Erythroblast (primary cell): ENCODE data around the gene HLF.

Experiments used
- GATA1 ChIP-seq: IDR thresholded peaks from 2 replicates; pipeline ENCODE4 v1.6.1; 2011; ENCODE audit warnings: low read depth, mild to moderate bottlenecking, control low read depth, low read length, moderate library complexity
- POLR2A ChIP-seq: IDR thresholded peaks from 2 replicates; pipeline ENCODE4 v1.6.1; 2011; ENCODE audit warnings: mild to moderate bottlenecking, low read length

GRCh38 chr17:55268649-55269480, 4.1 kb downstream of the HLF start:
- TF ChIP-seq POLR2A: no peak
- no peak for TF ChIP-seq GATA1
